HCT116 (cell line): ENCODE data around the gene FOSB. TPM values are rescaled to one million over a fixed set of nuclear protein-coding genes. Genes with fewer than 3 reads are reported as not detected.

ENCODE experiments used
- ATAC-seq: fragments of 200-7000 bp; cut with Tn5 transposase; 2 replicates; pipeline ENCODE4 v1.9.1; 2020; ENCODE audit warnings: mild to moderate bottlenecking, moderate library complexity
- BruUV-seq: library from RNA; stranded (reverse); fragments of 400-500 nt; replicated peaks from 2 replicates; lab custom pipeline; 2021; lab: Mats Ljungman, UMichigan
- CTCF ChIA-PET: fragments of 300-600 bp; sonication (Branson Sonifier 250); formaldehyde crosslinking; loops from one replicate; lab custom pipeline; 2021; ENCODE audit warnings: antibody characterized with exemption; lab: Charles Lee
- POLR2A ChIA-PET: fragments of 300-600, 350-600 bp; sonication (Branson Sonifier 250); formaldehyde crosslinking; loops from one replicate; lab custom pipeline; 2021; ENCODE audit warnings: antibody characterized with exemption; lab: Charles Lee
- RAD21 ChIA-PET, 2 experiments: fragments of 300-600 bp; sonication (Branson Sonifier 250); formaldehyde crosslinking; loops; one replicate each; lab custom pipeline; 2023; ENCODE audit warnings: low total read pairs in 2 of 2; ENCODE audit not compliant: uncharacterized antibody in 2 of 2, unreplicated experiment in 2 of 2, low non-redundant PET in 1 of 2; lab: Charles Lee
- DNase-seq: peaks from one replicate; pipeline ENCODE4 v3.0.0-alpha.2; 2010; ENCODE audit warnings: low read depth, low spot score
- H2AFZ ChIP-seq: fragments of 200-600 bp; shearing (Covaris generic), sonication (generic); 2 replicates; pipeline ENCODE4 v1.6.1; 2017; ENCODE audit warnings: low read depth, mixed run types, mixed read lengths, antibody characterized with exemption, low read length; ENCODE audit not compliant: poor library complexity, severe bottlenecking
- H3K27ac ChIP-seq: 2 replicates; pipeline ENCODE4 v1.5.1; 2012; ENCODE audit warnings: low read depth, low read length
- H3K27me3 ChIP-seq: fragments of 200-600 bp; sonication (generic); 2 replicates; pipeline ENCODE4 v1.6.1; 2016; ENCODE audit warnings: mixed run types, low read length, mixed read lengths; ENCODE audit not compliant: insufficient read depth
- H3K36me3 ChIP-seq, 2 experiments: fragments of 200-500 bp in 1 of 2; fragments of 200-600 bp in 1 of 2; sonication (Bioruptor generic) in 1 of 2; sonication (generic) in 1 of 2; 2 replicates each; pipeline versions ENCODE4 v1.5.1 to v1.6.1; 2014 to 2016; ENCODE audit warnings: low read length in 2 of 2, inconsistent platforms in 1 of 2, mixed read lengths in 1 of 2, mixed run types in 1 of 2; ENCODE audit not compliant: insufficient read depth in 2 of 2, control insufficient read depth in 1 of 2
- H3K4me1 ChIP-seq, 2 experiments: fragments of 200-600 bp in 1 of 2; sonication (generic) in 1 of 2; 2 replicates each; pipeline versions ENCODE4 v1.5.1 to v1.6.1; 2012 to 2017; ENCODE audit warnings: low read length in 2 of 2, inconsistent platforms in 1 of 2, mild to moderate bottlenecking in 1 of 2, mixed read lengths in 1 of 2, mixed run types in 1 of 2, moderate library complexity in 1 of 2; ENCODE audit not compliant: insufficient read depth in 2 of 2, control insufficient read depth in 1 of 2
- H3K4me2 ChIP-seq: fragments of 200-600 bp; sonication (generic); 2 replicates; pipeline ENCODE4 v1.6.1; 2017; ENCODE audit warnings: mixed run types, low read length, mixed read lengths
- H3K4me3 ChIP-seq, 2 experiments: fragments of 200-600 bp in 1 of 2; sonication (generic) in 1 of 2; replicated peaks in 1 of 2; 2 replicates each; pipeline ENCODE4 v1.5.1; 2011 to 2016; ENCODE audit warnings: low read length in 2 of 2, control low read depth in 1 of 2, low read depth in 1 of 2, mild to moderate bottlenecking in 1 of 2, mixed read lengths in 1 of 2, mixed run types in 1 of 2
- H3K79me2 ChIP-seq: fragments of 200-600 bp; sonication (generic); 2 replicates; pipeline ENCODE4 v1.6.1; 2017; ENCODE audit warnings: mild to moderate bottlenecking, mixed run types, low read length, moderate library complexity, mixed read lengths; ENCODE audit not compliant: insufficient read depth
- H3K9ac ChIP-seq: fragments of 200-600 bp; sonication (generic); 2 replicates; pipeline ENCODE4 v1.6.1; 2016; ENCODE audit warnings: low read length, mixed read lengths
- H3K9me2 ChIP-seq: fragments of 200-600 bp; sonication (generic), shearing (Covaris generic); 2 replicates; pipeline ENCODE4 v1.6.1; 2017; ENCODE audit warnings: mixed run types, mild to moderate bottlenecking, moderate library complexity; ENCODE audit not compliant: insufficient read depth
- H3K9me3 ChIP-seq, 2 experiments: fragments of 200-500 bp in 1 of 2; fragments of 200-600 bp in 1 of 2; sonication (Bioruptor generic) in 1 of 2; sonication (generic) in 1 of 2; 2 replicates each; pipeline ENCODE4 v1.6.1; 2014 to 2017; ENCODE audit warnings: low read length in 2 of 2, mixed read lengths in 2 of 2, inconsistent platforms in 1 of 2, low read depth in 1 of 2, mild to moderate bottlenecking in 1 of 2, mixed run types in 1 of 2, moderate library complexity in 1 of 2; ENCODE audit not compliant: control insufficient read depth in 1 of 2, insufficient read depth in 1 of 2
- H4K20me1 ChIP-seq: fragments of 200-600 bp; sonication (generic), shearing (Covaris generic); 2 replicates; pipeline ENCODE4 v1.6.1; 2017; ENCODE audit warnings: mixed run types, mild to moderate bottlenecking, moderate library complexity; ENCODE audit not compliant: insufficient read depth
- CBX3 ChIP-seq: IDR thresholded peaks from 2 replicates; pipeline ENCODE4 v1.6.1; 2012; ENCODE audit warnings: low read depth
- CEBPB ChIP-seq: IDR thresholded peaks from 2 replicates; pipeline ENCODE4 v1.6.1; 2012; ENCODE audit warnings: low read depth
- EGR1 ChIP-seq: IDR thresholded peaks from 2 replicates; pipeline ENCODE4 v1.6.1; 2012; ENCODE audit warnings: low read depth
- ELF1 ChIP-seq: IDR thresholded peaks from 2 replicates; pipeline ENCODE4 v1.6.1; 2012; ENCODE audit warnings: low read depth, borderline replicate concordance
- EZH2 ChIP-seq: fragments of 200-600 bp; sonication (generic); IDR thresholded peaks from 2 replicates; pipeline ENCODE4 v1.6.1; 2017; ENCODE audit warnings: antibody characterized with exemption, mixed run types
- EZH2phosphoT487 ChIP-seq: fragments of 200-600 bp; IDR thresholded peaks from 2 replicates; pipeline ENCODE4 v1.6.1; 2018; ENCODE audit warnings: antibody characterized with exemption, borderline replicate concordance
- JUND ChIP-seq: IDR thresholded peaks from 2 replicates; pipeline ENCODE4 v1.6.1; 2012
- POLR2A ChIP-seq: IDR thresholded peaks from 2 replicates; pipeline ENCODE4 v1.7.0; 2011; ENCODE audit warnings: borderline replicate concordance; ENCODE audit not compliant: insufficient read depth, insufficient read length; ENCODE audit errors: extremely low read depth
- POLR2AphosphoS5 ChIP-seq: IDR thresholded peaks from 2 replicates; pipeline ENCODE4 v1.6.1; 2011; ENCODE audit warnings: mild to moderate bottlenecking, low read depth, low read length, moderate library complexity
- SIN3A ChIP-seq: IDR thresholded peaks from 2 replicates; pipeline ENCODE4 v1.6.1; 2012; ENCODE audit warnings: low read depth
- SP1 ChIP-seq: IDR thresholded peaks from 2 replicates; pipeline ENCODE4 v1.6.1; 2012; ENCODE audit warnings: low read depth
- SRF ChIP-seq: IDR thresholded peaks from 2 replicates; pipeline ENCODE4 v1.6.1; 2012; ENCODE audit warnings: low read depth
- YY1 ChIP-seq: IDR thresholded peaks from 2 replicates; pipeline ENCODE4 v1.6.1; 2011; ENCODE audit warnings: low read length, low read depth, moderate library complexity, mild to moderate bottlenecking; ENCODE audit not compliant: insufficient replicate concordance; ENCODE audit errors: extremely low read depth
- ZNF274 ChIP-seq: fragments of 200-500 bp; sonication (Bioruptor generic); IDR thresholded peaks from 2 replicates; pipeline ENCODE4 v1.6.1; 2014; ENCODE audit warnings: mild to moderate bottlenecking, low read depth, low read length, inconsistent platforms
- intact Hi-C: fragments of 100-400 bp; cut with micrococcal nuclease; formaldehyde crosslinking; loops from 2 replicates; pipeline ENCODE4 v1.10.0; 2022
- total RNA-seq: library from RNA; stranded (reverse); gene quantifications from one replicate; pipeline ENCODE4 v1.2.1, GENCODE V29; 2021; ENCODE audit not compliant: unreplicated experiment
- TF ChIP-seq, protein P1 (sequence below): IDR thresholded peaks from 2 replicates; pipeline ENCODE4 v1.6.1; 2012; ENCODE audit warnings: low read depth
- TF ChIP-seq, protein P2 (sequence below): IDR thresholded peaks from 2 replicates; pipeline ENCODE4 v1.6.1; 2012
- TF ChIP-seq, protein P3 (sequence below), 3 experiments: fragments of 200-600 bp in 1 of 3; sonication (generic) in 1 of 3; IDR thresholded peaks in 2 of 3; conservative IDR thresholded peaks in 1 of 3; 2 replicates each; pipeline ENCODE4 v1.5.1; 2012 to 2017; ENCODE audit warnings: low read depth in 2 of 3, low read length in 2 of 3, antibody characterized with exemption in 1 of 3, borderline replicate concordance in 1 of 3, control low read depth in 1 of 3, mild to moderate bottlenecking in 1 of 3, mixed read lengths in 1 of 3, mixed run types in 1 of 3, moderate library complexity in 1 of 3; ENCODE audit not compliant: insufficient read depth in 1 of 3
- TF ChIP-seq, protein P4 (sequence below): IDR thresholded peaks from 2 replicates; pipeline ENCODE4 v1.6.1; 2011; ENCODE audit warnings: mild to moderate bottlenecking, low read length, moderate library complexity; ENCODE audit not compliant: insufficient replicate concordance; ENCODE audit errors: extremely low read depth

The FOSB gene
- total RNA-seq, 1 experiment from 2014 or later, result 12.6 TPM

DNA sequence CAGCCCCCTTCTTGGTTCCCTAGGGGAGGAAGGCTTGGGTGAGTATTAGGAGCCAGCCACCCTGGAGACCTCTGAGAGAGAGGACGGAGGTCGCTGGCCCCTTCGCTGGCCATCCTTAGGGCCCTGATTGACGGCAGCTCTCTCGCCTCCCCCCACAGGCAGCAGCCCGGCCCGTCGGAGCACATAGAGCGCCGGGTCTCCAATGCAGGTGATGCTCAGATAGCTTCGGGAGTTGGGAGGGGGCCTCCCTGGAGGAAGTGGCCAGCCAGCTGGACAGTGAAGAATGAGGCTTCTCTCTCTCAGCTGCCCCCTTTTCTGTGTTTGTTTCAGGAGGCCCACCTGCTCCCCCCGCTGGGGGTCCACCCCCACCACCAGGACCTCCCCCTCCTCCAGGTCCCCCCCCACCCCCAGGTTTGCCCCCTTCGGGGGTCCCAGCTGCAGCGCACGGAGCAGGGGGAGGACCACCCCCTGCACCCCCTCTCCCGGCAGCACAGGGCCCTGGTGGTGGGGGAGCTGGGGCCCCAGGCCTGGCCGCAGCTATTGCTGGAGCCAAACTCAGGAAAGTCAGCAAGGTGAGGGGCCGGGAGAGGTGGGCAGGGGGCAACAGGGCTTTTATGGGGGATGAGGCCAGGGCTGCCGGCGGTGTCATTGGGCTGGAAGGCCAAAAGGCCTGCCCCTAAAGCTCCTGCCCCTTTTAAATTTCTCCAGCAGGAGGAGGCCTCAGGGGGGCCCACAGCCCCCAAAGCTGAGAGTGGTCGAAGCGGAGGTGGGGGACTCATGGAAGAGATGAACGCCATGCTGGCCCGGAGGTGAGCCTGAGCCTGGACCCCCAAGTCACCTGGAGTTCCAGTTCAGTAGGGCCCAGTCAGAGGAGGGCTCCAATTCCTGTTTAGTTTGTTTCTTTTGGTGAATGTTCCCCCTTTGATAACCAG lies 54.5 kb downstream of the FOSB start:
- H3K79me2 ChIP-seq, result peaks cover 24% of the 10 kb centered on the region; the same call in 1 of the 2 replicates
- RAD21 ChIA-PET, result interaction anchor here in 1 of 2 experiments (1.4 kb wide), 1 partner anchor 36 kb away, joined by 11 read pairs; no protein-coding TSS in a partner anchor
- DNase-seq (no peak), ATAC-seq (no peak)
- intact Hi-C loops, result no loop called here
- TF ChIP-seq EGR1, result no peak
- TF ChIP-seq SIN3A, result no peak
- TF ChIP-seq, protein P1, sequence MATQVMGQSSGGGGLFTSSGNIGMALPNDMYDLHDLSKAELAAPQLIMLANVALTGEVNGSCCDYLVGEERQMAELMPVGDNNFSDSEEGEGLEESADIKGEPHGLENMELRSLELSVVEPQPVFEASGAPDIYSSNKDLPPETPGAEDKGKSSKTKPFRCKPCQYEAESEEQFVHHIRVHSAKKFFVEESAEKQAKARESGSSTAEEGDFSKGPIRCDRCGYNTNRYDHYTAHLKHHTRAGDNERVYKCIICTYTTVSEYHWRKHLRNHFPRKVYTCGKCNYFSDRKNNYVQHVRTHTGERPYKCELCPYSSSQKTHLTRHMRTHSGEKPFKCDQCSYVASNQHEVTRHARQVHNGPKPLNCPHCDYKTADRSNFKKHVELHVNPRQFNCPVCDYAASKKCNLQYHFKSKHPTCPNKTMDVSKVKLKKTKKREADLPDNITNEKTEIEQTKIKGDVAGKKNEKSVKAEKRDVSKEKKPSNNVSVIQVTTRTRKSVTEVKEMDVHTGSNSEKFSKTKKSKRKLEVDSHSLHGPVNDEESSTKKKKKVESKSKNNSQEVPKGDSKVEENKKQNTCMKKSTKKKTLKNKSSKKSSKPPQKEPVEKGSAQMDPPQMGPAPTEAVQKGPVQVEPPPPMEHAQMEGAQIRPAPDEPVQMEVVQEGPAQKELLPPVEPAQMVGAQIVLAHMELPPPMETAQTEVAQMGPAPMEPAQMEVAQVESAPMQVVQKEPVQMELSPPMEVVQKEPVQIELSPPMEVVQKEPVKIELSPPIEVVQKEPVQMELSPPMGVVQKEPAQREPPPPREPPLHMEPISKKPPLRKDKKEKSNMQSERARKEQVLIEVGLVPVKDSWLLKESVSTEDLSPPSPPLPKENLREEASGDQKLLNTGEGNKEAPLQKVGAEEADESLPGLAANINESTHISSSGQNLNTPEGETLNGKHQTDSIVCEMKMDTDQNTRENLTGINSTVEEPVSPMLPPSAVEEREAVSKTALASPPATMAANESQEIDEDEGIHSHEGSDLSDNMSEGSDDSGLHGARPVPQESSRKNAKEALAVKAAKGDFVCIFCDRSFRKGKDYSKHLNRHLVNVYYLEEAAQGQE, result no peak
- no peak for TF ChIP-seq SRF
- no peak for TF ChIP-seq CEBPB
- TF ChIP-seq, protein P2, sequence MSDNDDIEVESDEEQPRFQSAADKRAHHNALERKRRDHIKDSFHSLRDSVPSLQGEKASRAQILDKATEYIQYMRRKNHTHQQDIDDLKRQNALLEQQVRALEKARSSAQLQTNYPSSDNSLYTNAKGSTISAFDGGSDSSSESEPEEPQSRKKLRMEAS, result no peak
- TF ChIP-seq CBX3, result no peak
- no peak for TF ChIP-seq POLR2AphosphoS5
- no peak for TF ChIP-seq YY1
- TF ChIP-seq, protein P3, sequence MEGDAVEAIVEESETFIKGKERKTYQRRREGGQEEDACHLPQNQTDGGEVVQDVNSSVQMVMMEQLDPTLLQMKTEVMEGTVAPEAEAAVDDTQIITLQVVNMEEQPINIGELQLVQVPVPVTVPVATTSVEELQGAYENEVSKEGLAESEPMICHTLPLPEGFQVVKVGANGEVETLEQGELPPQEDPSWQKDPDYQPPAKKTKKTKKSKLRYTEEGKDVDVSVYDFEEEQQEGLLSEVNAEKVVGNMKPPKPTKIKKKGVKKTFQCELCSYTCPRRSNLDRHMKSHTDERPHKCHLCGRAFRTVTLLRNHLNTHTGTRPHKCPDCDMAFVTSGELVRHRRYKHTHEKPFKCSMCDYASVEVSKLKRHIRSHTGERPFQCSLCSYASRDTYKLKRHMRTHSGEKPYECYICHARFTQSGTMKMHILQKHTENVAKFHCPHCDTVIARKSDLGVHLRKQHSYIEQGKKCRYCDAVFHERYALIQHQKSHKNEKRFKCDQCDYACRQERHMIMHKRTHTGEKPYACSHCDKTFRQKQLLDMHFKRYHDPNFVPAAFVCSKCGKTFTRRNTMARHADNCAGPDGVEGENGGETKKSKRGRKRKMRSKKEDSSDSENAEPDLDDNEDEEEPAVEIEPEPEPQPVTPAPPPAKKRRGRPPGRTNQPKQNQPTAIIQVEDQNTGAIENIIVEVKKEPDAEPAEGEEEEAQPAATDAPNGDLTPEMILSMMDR (IDR thresholded peaks at IDR 0.05 in 2 of 3, conservative IDR thresholded peaks at IDR 0.05 in 1 of 3; ENCODE audit: borderline replicate concordance in 1 of 3, insufficient read depth in 1 of 3, low read depth in 2 of 3, low read length in 2 of 3), result no peak
- no peak for TF ChIP-seq SP1
- TF ChIP-seq EZH2phosphoT487, result no peak
- no peak for TF ChIP-seq ZNF274
- TF ChIP-seq POLR2A, result no peak
- no peak for TF ChIP-seq JUND
- no peak for TF ChIP-seq ELF1
- no peak for TF ChIP-seq EZH2
- TF ChIP-seq, protein P4, sequence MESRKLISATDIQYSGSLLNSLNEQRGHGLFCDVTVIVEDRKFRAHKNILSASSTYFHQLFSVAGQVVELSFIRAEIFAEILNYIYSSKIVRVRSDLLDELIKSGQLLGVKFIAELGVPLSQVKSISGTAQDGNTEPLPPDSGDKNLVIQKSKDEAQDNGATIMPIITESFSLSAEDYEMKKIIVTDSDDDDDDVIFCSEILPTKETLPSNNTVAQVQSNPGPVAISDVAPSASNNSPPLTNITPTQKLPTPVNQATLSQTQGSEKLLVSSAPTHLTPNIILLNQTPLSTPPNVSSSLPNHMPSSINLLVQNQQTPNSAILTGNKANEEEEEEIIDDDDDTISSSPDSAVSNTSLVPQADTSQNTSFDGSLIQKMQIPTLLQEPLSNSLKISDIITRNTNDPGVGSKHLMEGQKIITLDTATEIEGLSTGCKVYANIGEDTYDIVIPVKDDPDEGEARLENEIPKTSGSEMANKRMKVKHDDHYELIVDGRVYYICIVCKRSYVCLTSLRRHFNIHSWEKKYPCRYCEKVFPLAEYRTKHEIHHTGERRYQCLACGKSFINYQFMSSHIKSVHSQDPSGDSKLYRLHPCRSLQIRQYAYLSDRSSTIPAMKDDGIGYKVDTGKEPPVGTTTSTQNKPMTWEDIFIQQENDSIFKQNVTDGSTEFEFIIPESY, result no peak
- no peaks in the 10 kb centered on the region for H3K9me3 ChIP-seq
- 0 out of 2 replicates have a peak overlapping the region, but pooled peaks have one; percentile 17 for H3K4me2 ChIP-seq
- no peaks in the 10 kb centered on the region for H3K9me2 ChIP-seq
- H3K4me3 ChIP-seq, result no peak overlapping the region
- H3K9ac ChIP-seq, result no peak overlapping the region
- peak overlapping the region; percentile 33 for H3K27ac ChIP-seq
- no peak overlapping the region for H2AFZ ChIP-seq
- no peaks in the 10 kb centered on the region for H3K27me3 ChIP-seq
- peaks cover 8 to 54% of the 10 kb centered on the region in 2 experiments; a peak in 3 of 4 replicates for H3K4me1 ChIP-seq
- H3K36me3 ChIP-seq, result peaks cover 33 to 47% of the 10 kb centered on the region in 2 experiments
- BruUV-seq, result no TSS peak
- H4K20me1 ChIP-seq, result no peaks in the 10 kb centered on the region
- CTCF ChIA-PET, result interaction anchor here (1.4 kb wide), 1 partner anchor 36 kb away, joined by 4 read pairs; no protein-coding TSS in a partner anchor
- POLR2A ChIA-PET, result no interaction called here
